HG03280 (cell line): Measurements from ENCODE around the gene TTC31.

ENCODE experiments used
- ATAC-seq: cut with Tn5 transposase; IDR thresholded peaks from one replicate; pipeline ENCODE4 v1.9.1; 2021; ENCODE audit warnings: mild to moderate bottlenecking, moderate library complexity; ENCODE audit not compliant: unreplicated experiment

TTC31 gene

GRCh38 chr2:74524955-74525716, 42.3 kb downstream of the TTC31 start:
- no peak for ATAC-seq

GRCh38 chr2:74525717-74526648, 43.1 kb downstream of the TTC31 start, which contains the start of gene DQX1:
Gene DQX1 (minus strand): TSS chr2:74526231. CDS start chr2:74525729, 502 bp downstream.
- no peak for ATAC-seq

DNA sequence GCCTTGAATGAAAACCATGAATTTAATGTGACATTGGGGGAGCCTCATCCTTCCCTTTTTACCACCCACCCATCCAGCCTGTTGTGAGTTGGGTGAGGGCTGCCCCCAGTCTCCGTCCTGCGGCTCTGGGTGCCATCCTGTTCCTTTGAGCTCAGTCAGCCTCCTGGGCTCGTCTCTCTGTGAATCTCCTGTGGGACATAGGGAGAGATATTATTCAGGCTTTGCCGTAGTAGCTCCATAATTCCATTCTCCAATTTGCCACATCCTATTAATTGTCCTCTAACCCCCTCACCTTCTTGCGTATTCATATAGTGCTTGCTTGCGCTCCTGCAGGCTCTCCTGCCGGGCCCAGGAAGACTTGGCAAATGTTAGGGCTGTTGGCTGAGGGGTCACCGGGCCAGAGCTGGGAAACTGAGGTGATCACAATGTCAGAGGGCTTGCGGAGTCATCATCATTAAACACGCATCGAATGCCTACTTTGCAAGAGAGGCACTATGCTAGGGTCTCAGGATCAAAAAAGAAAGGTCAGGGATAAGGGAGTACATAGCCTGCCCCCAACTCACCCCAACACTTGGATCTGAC, 43.9 kb downstream of the TTC31 start:
- no peak for ATAC-seq

DNA sequence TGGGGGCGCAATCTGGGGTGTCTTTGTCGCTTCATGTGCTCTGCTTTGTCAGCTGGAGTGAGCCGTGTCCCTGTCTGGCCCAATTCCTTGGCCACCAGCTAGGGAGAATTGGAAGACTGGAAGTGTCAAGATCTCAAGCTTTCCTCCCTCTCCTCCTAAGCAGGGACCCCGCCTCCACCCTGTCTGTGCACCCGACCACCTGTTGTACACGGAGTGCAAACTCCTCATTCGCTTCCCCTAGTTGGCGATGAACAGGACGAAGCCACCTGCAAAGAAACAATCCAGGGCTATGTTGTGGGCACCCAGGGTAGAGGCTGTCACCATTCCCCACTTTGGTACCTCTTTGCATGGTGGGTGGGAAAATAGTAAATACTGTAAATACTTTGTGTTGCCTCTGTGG, 44.9 kb downstream of the TTC31 start:
- no peak for ATAC-seq

DNA sequence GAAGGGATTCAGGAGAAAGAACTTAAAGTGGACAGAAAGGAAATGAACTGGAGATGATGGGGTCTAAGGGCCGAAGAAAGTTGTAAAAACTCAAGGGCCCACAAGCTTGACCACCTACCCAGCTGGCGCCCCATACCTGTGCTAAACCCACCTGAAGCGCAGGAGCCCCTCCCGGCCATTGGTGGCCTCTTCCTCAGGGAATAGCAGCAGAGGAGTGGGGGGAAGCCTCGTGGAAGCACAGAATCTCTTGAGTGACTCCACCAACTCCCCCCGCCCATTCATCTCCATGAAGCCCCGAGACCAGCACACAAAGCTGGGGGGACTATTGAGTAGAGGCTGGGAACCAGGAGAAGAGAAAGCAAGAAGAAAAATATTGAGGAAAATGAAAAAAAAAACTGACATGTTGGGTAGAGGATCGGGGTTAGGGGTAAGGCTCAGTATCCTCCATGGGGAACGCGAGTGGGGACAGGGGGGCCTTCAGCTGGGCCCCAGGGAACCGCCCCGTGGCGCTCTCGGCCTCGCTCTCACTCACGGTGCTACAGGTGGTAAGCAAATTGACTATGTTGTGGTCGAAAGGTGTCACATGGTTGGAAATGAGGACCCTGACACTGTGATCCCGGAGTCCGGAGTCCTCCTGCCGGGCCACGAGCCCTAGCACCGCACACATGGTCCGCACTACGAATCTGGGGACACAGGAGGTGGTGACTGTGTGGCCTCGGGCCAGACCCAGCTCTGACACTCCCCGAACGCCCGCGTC, 45.9 kb downstream of the TTC31 start:
- ATAC-seq, result peak; percentile 3

- ATAC-seq, result peak; percentile 79
Observed at GRCh38 chr2:74529357-74530238, 46.7 kb downstream of the TTC31 start, which contains the start of the genes AUP1 and HTRA2. Gene AUP1 (minus strand): TSS chr2:74529706. CDS start chr2:74529629, 77 bp downstream. Gene HTRA2 (plus strand): TSS chr2:74529933. CDS start chr2:74530007, 74 bp downstream.

- ATAC-seq, result peak; percentile 27
Observed at GRCh38 chr2:74530239-74531187, 47.6 kb downstream of the TTC31 start.

GRCh38 chr2:74531666-74532065, 48.8 kb downstream of the TTC31 start:
- no peak for ATAC-seq

- no peak for ATAC-seq
Observed at GRCh38 chr2:74532222-74532621, 49.3 kb downstream of the TTC31 start.

- ATAC-seq, result no peak
Observed at GRCh38 chr2:74533464-74533863, 50.6 kb downstream of the TTC31 start.

DNA sequence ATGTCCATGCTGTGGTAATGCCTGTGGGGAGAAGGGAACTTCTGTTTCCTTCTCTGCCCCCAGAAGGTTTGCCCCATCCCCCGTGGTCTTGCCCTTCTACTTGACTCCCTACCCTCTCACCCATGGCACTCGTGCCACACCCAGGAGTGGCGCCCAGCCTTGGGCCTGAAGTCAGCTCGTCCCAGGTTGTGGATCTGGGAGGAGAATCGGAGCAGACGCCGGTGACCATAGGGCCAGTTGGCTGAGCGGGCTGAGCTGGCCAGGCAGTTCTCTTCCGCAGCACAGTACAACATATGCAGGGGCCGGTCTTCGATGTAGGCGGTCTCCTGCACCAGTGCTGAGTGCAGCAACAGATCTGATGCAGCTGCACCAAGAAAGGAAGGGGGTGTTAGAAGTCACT, 51.5 kb downstream of the TTC31 start:
- ATAC-seq, result no peak

DNA sequence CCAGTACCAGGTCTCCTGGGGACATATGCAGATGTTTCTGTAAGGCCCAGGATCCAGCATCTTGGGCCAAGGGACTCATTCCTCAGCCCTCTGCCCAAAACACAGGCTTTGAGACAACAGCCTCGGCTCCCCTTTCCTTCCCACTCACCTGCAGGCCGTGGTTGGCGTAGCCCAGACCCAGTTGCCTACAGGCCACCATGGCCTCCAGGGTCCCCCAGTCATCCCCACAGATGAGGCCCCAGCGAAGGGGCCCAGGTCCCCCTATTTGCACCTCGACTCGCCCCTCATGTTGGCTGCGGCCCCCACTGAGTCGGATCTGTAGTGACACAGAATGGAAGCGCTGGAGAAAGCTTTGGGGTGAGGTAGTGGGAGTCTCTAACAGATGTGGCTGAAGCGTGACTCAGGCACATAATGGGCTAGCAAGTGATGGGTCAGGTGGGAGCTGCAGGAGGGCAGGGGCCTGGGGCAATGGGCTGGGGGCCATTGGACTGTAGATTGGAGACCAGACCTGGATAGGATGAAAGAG, 52.6 kb downstream of the TTC31 start:
- ATAC-seq, result no peak

- no peak for ATAC-seq
Observed at GRCh38 chr2:74536166-74536950, 53.5 kb downstream of the TTC31 start.

- ATAC-seq, result no peak
Observed at GRCh38 chr2:74537140-74537539, 54.3 kb downstream of the TTC31 start.

GRCh38 chr2:74538881-74539339, 56.0 kb downstream of the TTC31 start:
- no peak for ATAC-seq

GRCh38 chr2:74540291-74540690, 57.4 kb downstream of the TTC31 start:
- no peak for ATAC-seq

GRCh38 chr2:74542978-74543377, 60.1 kb downstream of the TTC31 start:
- no peak for ATAC-seq
